CD4-positive, alpha-beta T cell treated with Interleukin-12 subunit alpha and Interleukin-12 subunit beta, for 1 hour (primary cell): Measurements from ENCODE around the gene TNPO3.
"Not testable (repeated sequence)": the region's sequence is repeated elsewhere in the genome, so short reads cannot be mapped to it uniquely, and the experiment has no call there.

Source experiments
- DNase-seq: peaks from one replicate; pipeline ENCODE4 v3.0.0-alpha.2; 2020

TNPO3 gene

DNA sequence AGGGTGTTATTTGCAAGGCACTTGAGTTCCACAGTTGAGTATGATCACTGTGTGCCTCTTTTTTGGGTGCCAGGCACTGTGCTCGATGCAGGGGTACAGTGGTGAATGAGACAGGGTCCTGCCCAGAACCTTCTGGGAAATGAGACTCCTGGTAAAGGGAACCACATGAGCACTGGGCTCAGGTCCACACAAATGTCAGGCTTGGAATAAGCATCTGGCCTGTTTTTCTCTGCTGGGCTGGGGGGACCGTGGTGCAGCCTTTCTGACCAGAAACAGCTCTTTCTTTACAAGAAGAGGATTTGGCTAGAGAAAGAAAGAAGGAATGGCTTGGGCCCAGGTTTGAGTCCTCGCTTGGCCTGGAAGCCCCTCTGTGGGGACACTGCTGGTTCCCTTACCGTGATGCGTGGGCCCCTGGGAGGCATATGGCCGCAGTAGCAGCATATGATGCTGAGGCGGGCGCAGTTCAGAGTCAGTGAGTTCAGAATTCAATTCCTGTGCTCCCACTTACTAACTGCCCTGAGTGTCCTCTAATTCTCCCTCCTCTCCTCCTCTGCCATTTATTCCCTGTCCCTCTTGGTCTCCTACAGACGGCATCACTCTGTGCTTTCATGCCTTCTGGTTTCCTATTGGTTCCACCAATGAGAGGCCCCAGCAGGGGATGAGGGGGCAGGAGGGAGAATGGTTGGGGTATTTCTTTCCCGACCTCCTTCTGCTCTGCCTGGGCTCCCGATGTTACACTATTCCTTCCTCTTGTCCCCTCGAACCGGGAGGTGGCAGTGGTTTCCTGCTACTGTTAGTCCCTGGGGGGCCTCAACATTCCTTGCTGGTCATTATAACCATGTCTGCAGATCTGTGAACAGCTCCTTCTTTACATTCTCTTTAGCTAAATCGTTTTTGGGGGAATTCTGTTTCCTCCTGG, 134.8 kb downstream of the TNPO3 start:
- no peak for DNase-seq

DNA sequence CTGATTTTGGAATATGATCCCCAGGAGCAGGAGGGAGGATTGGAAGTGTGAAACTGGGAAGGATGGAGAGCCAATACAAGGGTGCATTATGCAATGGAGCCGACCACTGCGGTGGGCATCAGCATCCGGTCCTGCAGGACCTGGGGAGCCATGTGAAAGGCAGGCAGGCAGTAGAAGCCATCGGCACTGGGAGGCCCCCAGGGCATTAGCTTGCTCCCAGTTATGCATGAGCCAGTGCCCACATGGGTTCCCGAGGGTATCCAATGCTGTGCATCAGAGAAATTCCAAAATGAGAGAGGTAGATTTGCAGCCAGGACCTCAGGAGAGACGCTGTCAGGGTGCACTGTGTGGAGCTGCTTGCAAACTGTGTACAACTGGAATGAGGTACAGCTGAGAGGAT, 135.7 kb downstream of the TNPO3 start:
- no peak for DNase-seq

DNA sequence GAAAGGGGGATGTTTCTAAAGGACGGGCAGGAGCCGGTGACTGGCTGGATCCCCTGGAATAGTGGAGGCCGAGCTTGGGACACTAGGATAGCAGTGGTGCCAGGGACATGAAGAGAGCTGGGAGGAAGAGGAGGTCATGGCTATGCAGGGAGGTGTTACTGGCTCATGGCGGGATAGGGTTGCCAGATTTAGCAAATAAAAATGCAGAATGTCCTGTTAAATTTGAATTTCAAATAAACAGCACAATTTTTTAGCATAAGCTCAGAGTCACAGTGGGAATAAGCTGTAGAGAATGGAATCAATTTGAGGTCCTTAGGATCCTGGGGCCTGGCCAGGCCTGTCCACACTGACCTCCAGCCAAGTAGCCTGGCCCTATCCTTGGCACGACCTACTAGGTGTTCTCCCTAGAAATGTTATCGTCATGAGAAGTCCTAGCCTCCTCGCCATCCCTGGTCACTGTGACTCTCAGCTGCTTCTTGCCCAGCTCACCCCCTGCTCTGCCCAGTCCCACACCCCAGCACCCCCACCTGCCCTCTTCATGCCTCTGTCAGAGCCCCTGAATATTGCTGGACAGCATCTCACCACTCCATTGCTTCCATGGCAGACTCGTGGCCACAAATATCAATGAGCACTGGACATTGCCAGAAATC, 136.8 kb downstream of the TNPO3 start:
- DNase-seq, result no peak

DNA sequence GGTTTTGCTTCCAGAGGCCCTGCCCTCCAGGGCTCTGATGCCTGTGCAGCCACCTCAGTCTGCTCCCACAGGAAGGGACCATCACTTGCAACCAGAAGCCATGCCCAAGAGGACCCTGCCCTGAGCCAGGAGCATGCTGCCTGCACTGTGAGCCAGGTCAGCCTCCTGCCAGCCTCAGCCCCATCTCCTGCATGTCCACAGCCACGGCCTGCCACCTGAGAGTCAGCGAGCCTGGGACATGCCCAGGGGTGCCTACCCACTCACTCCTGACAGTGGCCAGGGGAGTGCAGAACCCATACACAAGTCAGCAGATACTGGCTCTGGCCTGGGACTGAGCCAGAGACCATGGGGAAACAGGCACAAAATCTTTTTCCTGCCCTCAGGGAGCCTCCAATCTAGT, 137.8 kb downstream of the TNPO3 start:
- DNase-seq, result no peak

DNA sequence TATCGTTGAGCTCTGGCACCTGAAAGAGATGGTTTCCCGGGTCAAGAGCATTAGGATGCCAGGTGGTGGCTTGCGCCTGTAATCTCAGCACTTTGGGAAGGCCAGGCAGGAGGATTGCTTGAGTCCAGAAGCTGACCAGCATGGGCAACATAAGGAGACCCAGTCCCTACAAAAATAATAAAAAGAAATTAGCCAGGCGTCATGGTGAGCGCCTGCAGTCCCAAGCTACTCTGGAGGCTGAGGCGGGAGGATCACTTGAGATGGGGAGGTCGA, 138.3 kb downstream of the TNPO3 start:
- no peak for DNase-seq

DNA sequence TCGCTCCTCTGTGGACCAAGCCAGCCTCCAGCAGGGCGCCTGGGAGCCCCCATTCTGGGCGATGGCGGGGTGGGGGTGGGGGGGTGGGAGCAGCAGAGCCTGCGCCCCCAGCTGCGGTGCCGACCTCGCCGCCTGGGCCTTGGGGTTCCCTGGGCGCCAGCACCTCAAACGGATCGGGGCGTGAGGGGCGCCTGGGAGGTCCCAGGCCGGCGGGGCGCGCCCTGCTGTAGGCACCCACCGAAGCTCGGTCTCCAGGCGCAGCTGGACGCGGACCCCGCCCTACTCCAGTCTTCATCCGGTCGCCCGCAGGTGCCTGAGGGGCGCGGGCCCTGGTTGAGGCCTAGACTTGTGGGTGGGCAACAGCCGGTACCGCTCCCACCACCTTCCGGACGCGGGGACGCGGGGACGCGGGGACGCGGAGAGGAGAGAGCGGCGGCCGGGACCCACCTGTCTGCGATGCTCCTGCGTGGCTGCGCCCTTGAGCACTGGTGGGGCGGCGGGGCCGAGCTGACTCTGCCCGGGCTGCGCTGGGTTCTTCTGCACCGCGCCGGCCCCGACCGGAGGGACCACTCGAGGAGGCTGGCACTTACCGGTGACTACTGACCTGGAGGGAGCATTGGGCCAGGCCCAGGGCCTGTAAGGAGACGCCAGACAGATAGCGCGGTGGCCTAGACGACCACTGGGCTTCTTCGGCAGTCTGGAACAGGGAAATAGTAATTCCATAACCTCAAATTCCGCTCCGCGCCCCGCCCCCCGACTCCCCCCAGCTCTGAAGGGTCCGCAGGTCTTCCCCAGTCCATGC, 138.9 kb downstream of the TNPO3 start:
- DNase-seq, result no peak

DNA sequence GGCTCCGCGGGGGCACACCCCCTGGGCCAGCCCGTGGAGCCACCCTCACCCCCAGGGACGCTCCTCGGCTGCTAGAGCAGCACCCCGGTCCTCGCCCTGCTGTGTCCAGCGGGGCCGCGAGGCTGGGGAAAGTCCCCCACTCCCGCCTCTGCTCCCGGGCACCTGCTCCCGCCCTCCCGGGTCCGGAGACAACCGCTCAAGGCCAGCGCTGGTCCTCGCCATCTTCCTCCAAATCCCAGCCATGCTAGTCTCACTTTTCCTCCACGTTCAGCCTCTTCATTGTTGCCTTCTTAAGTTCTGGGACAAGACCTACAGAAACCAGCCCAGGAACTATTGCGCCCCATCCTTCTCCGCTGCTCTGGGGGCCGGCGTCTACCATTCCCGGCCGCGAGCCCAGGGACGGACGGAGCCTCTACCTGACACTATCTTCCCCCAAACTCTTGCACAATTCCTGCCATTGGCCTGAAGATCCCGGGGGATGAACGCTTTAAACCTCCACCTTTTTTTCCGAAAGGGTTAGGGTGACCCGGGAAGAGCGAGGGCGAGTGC, 139.6 kb downstream of the TNPO3 start:
- no peak for DNase-seq

DNA sequence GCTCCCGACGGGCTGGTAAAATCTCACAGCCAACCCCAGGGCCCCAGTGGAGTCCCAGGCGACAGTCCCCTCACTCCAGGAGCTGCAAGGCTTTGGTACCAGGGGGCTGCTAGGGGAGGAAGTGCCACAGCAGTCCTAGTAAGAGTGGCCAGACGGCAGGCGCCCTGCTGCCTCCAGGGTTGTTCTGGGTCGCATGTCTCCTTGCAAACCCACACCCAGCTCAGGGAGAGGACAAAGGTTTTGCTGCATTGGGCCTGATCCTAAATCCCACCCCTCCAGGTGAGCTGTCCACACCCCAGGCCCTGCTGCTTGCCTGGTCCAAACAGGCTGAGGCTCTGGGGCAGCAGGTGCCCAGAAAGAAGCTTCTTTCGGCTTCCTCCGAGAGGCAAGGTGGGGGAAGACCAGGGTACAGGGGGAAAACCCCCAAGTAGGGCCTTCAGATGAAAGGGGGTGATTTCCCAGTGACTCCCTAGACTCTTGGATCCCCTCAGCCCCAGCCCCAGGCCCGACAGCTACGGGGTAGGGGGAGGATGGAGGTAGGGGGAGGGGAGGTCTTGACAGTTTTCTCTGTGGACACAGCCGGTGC, 140.3 kb downstream of the TNPO3 start:
- DNase-seq, result no peak

DNA sequence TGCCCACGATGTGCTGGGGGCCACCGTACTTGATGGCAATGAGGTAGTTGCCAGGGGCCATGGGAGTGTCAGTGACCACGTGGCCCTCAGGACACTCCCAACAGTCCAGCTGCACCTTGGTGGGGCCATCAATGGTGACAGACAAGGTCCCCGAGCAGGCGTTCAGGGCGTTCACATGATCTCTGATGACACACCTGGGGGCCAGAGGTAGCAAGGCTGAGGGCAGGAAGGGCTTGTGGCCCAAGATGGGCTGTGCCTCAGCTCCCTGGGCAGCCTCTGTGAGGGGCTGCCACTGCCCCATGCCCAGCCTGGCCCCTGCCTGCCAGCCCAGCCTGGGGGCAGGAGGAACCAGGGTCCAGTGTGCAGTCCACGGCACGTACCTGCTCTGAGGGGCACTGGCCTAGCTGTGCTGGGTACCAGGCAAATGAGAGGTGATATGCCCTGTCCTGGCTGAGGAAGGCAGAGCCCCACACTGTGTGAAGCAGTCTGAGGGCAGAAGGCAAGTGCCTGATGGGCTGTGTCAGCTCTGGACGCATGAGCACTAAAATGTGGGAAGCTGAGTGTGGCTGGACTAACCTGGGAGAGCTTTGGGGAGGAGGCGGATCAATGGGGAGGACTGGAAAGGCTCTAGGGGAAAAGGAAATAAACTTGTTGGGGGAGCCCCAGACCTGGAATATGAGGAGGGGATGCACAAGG, 140.9 kb downstream of the TNPO3 start:
- DNase-seq, result no peak

DNA sequence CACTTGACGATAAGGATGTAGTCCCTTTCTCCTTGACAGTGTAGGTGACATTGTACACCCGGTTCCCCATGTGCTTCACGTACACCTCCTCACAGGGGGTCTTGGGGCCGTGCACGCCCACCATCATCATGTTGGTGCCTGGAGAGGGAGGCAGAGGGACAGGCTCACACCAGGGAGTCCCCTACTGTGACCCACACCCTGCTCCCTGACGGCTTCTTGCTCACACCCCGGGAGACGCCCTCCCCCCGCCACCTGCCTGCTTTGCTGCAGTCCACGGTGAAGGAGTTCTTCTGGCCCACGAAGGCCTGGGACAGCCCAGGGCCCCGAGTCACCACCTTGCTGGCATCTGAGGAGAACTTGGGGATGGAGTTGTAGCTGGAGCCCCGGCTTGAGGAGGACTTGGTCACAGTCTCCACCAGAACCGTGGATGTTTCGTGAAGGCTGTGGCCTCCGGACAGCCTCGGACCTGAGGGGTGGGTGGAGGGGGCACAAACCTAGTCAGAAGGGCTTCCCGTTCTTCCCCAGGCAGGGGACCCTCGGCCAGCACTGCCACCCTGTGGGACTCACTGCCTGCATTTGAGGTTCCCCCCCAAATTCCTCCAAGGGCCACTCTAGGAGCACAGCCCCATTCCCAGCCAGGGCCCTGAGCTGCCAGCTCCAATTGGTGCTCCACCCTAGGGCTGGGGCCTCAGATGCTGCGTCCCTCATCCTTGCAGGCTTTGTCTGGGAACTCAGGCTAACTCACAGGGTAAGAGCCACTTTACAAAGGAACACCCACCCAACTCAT, 142.0 kb downstream of the TNPO3 start:
- DNase-seq, result not testable (repeated sequence)

DNA sequence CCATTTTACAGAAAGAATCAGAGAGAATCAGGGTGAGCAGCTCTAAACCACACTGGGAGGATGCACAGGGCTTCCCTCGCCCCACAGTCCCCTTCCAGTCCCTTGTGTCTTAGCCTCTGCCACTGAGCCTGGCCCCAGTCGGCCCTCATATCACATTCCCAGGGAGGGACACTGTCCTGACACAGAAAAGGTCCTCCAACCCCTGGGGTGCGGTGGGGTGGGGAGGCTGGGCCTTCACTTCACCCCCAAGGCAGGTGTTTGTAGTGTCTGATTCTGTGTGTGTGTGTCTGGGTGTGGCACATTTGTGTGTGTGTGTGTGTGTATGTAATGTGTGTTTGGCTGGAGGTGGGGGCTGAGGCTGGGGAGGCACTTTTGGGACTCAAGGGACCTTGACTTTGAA, 142.6 kb downstream of the TNPO3 start:
- no peak for DNase-seq

DNA sequence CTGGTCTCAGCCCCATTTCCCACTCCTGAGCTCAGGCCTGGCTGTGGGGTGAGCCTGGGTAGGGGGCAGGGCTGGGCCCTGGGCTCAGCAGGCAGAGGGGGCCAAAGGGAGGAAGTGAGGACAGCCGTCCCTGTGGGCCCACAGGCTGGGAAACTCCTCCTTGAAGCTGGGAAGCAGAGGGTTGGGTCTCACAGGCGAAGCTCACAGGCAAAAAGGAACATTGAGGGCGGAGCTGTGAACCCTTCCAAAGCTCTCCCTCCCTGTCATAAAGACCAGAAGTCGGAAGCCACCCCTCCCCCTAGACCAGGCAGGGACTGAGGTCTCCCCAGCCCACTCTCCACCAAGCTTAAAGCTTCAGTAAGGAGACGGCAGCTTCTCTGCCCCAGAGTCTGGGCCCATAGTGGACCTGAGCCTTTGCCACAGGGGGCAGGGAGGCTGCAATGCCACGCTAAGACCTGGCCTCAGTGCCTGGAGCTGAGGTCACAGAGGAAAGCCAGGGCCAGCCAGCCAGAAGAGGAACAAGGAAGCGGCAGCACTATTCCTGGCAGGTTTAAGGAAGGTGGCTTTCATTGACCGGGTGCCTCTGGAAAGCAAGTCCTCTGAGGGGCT, 143.4 kb downstream of the TNPO3 start:
- no peak for DNase-seq

DNA sequence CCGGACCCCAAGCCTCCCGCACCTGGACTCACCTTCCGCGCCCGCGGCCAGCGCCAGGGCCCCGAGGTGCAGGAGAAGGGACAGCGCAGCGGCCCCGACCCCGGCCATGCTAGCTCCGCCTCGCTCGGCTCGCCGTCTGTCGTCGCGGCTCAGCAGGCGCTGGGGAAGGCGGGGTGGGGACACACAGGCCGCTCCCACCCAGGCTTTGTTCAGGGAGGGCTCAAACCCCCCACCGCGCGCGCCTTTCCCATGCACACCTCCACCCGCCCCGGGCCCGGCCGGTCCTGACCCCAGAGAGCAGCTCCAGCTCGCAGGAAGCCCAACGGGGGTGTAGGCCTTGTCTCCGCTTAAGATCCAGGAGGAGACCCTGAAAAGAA, 144.4 kb downstream of the TNPO3 start, which contains the start of gene KCP:
KCP (minus strand) TSS at position 141 of the 377 bp plus-strand sequence; CDS start at position 108, 33 bp downstream.
- no peak for DNase-seq

DNA sequence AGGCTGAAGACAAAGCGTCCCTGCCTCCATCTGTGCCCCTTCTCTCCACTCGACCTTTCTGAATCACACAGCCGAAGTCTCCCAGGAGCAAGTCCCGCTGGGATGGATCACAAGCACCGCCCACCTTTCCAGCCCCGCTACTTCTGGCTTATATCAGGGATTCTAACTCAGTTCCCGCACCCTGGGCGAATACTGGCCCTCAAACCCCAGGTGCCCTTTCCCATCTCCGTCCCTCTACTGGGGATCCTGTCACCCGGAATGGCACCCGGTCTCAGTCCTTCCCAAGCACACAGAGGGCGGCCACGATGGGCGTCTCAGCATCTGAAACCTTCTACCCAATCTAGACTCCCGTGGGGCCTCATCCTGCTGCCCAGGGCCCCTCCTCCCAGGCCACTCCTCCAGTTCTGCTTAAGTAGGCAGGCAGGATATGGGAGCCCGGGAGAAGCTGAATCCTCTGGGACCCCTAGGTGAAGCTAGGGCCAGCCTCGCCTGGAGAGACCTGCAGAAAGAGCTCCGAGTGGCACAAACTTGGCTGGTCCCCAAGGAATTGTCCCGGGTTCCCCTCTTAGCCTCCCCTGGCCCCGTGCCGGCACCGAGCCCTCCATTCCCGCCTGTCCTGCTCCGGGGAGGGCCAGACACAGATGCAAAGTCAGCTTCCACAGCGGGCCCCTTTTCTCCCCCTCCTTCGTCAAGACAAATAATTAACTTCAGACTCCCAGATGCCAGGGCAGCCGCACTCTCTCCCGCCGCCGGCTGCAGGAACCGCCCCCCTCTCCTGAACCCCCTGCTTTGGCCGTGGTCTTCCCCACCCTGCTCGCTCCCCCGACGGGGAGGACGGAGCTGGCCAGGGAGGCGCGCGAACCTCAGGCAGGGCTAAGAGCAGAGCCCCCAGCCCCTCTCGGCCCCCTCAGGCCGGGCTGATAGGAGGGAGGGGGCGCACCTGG, 145.0 kb downstream of the TNPO3 start:
- DNase-seq, result no peak

DNA sequence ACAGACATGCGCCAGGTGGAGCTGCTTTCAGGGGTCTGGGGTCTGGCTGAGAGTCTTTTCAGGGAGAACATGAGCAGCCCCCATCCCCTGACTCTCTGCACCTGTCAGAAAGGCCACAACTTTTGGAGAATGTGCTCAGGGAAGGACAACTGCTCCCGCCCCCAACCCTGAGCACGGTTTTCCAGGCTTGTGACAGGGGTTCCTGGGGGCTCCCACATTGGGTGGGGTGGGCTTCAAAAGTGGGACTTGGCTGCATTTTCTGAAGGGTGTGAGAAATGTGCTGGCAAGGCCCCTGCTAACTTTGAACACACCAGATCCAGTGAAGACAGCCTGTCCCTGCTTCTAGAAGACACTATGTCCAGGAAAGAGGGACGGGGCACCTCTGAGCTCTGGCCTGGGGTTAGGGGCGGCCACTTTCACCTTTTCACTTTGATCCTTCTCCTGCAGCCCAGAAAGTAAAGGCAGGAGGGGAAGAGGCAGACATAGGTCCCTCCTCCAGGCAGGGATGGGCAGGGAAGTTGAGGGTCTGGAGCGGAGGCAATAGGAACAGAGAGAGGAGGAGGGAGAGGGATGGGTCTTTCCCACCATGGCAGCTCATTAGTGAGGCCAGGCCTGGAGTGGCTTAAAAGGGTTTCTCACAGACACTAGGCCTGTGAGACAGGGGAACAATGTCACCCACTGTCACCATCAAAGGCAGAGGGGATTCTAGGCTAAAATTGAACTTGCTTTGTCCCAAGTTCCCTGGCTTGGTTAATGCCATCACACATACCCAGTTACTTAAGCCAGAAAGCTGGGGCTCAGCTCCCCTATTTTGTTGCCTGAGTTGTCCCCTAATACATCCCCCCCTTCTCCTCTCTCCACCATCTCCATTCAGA, 145.9 kb downstream of the TNPO3 start:
- no peak for DNase-seq

DNA sequence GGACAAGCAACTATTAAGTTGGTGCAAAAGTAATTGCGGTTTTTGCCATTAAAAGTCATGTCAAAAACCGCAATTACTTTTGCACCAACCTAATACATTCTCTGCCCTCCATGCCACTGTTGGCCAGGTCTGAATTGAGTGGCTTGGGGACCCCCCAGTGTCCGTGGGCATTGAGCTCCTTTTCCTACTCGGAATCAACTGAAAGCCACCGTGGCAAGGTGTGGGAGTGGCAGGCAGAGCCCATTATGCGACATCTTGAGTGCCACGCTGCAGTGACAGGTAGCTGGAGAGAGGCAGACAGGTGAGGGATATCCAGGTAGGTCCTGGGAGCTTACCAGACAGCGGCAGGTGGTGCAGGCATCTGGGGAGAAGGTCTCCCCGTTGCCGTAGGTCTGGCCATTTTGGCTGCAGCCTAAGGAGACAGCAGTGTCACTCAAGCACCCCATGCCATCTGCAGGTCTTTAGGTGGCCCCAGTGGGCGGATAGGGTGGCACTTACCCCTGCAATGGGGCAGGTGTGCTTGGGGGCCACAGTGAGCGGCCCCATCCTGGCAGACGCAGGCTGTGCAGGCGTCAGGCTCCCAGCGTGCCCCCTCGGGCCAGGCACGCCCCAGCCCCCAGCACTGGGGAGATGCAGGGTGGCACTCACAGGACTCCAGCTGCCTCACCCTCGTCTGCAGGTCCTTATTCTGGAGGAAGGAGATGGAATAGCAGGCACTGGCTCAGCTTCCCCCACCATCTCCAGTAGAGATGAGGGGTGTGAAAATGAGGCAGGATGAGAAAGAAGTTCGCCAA, 147.9 kb downstream of the TNPO3 start:
- no peak for DNase-seq

DNA sequence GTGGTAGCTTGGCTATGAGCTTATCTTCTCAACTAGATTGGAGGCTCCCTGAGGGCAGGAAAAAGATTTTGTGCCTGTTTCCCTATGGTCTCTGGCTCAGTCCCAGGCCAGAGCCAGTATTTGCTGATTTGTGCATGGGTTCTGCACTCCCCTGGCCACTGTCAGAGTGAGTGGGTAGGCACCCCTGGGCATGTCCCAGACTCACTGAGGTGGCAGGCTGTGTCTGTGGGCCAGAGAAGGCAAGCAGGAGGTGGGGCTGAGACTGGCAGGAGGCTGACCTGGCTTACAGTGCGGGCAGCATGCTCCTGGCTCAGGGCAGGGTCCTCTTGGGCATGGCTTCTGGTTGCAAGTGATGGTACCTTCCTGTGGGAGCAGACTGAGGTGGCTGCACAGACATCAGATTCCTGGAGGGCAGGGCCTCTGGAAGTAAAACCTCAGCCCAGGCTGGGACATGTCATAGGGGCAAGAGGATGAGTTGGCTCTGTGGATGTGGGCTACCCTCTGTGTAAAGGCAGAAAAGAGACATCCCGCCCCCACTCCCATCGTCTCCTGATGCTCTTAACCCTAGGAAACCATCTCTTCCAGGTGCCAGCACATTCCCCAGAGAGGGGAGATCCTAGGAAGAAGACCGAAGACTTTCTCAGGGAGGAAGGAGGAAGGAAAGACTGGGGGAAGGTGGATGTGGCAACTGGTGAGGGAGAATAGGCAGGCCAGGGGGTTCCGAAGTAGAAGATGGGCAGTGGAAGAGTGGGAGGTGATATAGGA, 148.7 kb downstream of the TNPO3 start:
- no peak for DNase-seq
